Ascending aorta (tissue), 2 donors: ENCODE measurements around the gene TTLL3. TPM values are rescaled to one million over a fixed set of nuclear protein-coding genes. Genes with fewer than 3 reads are reported as not detected.
"Not testable (repeated sequence)": the region's sequence is repeated elsewhere in the genome, so short reads cannot be mapped to it uniquely, and the experiment has no call there.

Experiments used
- DNase-seq, 2 donors: peaks; one replicate each; pipeline ENCODE4 v3.0.0-alpha.2; 2019; ENCODE audit warnings: low spot score in 2 of 2
- H3K27ac ChIP-seq, 2 donors: fragments of 200-600 bp; sonication (generic); one replicate each; pipeline ENCODE4 v1.5.1; 2016 to 2017; ENCODE audit warnings: mild to moderate bottlenecking in 1 of 2
- H3K27me3 ChIP-seq: fragments of 200-600 bp; sonication (generic); one replicate; pipeline ENCODE4 v1.5.1; 2017
- H3K36me3 ChIP-seq, 2 donors: fragments of 200-600 bp; sonication (generic); one replicate each; pipeline ENCODE4 v1.5.1; 2016
- H3K4me1 ChIP-seq, 2 donors: fragments of 200-600 bp; sonication (generic); one replicate each; pipeline ENCODE4 v1.5.1; 2016 to 2017; ENCODE audit warnings: mild to moderate bottlenecking in 1 of 2
- H3K4me3 ChIP-seq, 2 donors: fragments of 200-600 bp; sonication (generic); one replicate each; pipeline ENCODE4 v1.5.1; 2016 to 2017; ENCODE audit warnings: mild to moderate bottlenecking in 1 of 2
- H3K9me3 ChIP-seq, 2 donors: fragments of 200-600 bp; sonication (generic); one replicate each; pipeline ENCODE4 v1.5.1; 2016
- intact Hi-C: fragments of 100-400 bp; cut with DNase I; formaldehyde crosslinking; loops from one replicate; pipeline ENCODE4 v1.15.1; 2023
- total RNA-seq: library from RNA; depleted of rRNA; stranded (reverse); fragments of >200 nt; gene quantifications from one replicate; pipeline ENCODE4 v1.1.0, GENCODE V29; 2016
- TF ChIP-seq, protein P1 (sequence below), 3 experiments: fragments of 200-600 bp in 2 of 3; fragments of 450-650 bp in 1 of 3; sonication (generic) in 2 of 3; IDR thresholded peaks; one replicate each; pipeline ENCODE4 v1.5.1; 2016 to 2019; ENCODE audit warnings: antibody characterized with exemption in 3 of 3, mild to moderate bottlenecking in 1 of 3, moderate library complexity in 1 of 3

The TTLL3 gene
- total RNA-seq, 1 donor from 2014 or later: 47.0 TPM

DNA sequence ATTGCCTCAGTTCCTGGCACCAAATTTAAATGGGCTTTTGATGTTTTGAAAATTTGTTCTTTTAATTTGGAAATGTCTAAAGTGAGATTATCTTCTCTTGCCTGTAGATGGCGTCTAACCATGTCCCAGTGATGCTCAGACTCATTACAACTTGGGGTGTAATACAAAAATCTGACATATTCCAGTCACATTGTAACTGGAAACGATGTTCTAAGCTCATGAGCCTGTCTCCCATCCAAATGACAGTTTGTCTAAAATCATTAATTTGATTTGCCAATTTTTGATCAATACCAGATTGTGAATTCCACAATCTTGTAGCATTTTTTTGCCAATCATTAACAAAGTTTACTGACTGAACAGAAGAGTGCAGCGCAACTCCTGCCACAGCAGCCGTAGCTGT is 38.8 kb downstream of the TTLL3 start:
- intact Hi-C loops: loop anchor here (10.0 kb wide), 2 partner anchors 166 to 376 kb away; no protein-coding TSS in a partner anchor
- not testable (repeated sequence) for H3K4me3 ChIP-seq, H3K36me3 ChIP-seq, H3K27me3 ChIP-seq, H3K27ac ChIP-seq, DNase-seq, H3K9me3 ChIP-seq, H3K4me1 ChIP-seq
- TF ChIP-seq, protein P1, sequence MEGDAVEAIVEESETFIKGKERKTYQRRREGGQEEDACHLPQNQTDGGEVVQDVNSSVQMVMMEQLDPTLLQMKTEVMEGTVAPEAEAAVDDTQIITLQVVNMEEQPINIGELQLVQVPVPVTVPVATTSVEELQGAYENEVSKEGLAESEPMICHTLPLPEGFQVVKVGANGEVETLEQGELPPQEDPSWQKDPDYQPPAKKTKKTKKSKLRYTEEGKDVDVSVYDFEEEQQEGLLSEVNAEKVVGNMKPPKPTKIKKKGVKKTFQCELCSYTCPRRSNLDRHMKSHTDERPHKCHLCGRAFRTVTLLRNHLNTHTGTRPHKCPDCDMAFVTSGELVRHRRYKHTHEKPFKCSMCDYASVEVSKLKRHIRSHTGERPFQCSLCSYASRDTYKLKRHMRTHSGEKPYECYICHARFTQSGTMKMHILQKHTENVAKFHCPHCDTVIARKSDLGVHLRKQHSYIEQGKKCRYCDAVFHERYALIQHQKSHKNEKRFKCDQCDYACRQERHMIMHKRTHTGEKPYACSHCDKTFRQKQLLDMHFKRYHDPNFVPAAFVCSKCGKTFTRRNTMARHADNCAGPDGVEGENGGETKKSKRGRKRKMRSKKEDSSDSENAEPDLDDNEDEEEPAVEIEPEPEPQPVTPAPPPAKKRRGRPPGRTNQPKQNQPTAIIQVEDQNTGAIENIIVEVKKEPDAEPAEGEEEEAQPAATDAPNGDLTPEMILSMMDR (IDR thresholded peaks at IDR 0.05): peak in 2 of 3 experiments; percentile 51 to 58

DNA sequence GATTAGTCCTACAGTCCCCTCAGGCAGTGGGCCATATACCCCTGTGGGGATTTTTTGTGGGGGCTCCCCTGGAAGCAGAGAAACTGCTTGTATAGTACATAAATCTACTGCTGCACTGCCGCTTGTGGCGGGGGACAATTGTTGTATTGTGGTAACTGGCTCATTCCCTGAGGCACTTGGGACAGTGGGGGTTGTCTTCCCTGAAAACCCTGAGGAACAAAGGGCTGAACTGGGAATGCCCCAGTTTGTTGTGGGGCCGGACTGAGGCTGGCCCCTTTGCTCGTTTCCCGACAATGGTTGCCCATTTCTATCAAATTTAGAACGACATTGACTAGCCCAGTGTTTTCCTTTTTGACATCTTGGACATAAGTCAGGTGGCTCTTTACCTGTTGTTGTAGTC is 41.3 kb downstream of the TTLL3 start:
- H3K27me3 ChIP-seq, H3K9me3 ChIP-seq, H3K27ac ChIP-seq, H3K36me3 ChIP-seq, intact Hi-C loops, H3K4me3 ChIP-seq, H3K4me1 ChIP-seq, DNase-seq: not testable (repeated sequence)

DNA sequence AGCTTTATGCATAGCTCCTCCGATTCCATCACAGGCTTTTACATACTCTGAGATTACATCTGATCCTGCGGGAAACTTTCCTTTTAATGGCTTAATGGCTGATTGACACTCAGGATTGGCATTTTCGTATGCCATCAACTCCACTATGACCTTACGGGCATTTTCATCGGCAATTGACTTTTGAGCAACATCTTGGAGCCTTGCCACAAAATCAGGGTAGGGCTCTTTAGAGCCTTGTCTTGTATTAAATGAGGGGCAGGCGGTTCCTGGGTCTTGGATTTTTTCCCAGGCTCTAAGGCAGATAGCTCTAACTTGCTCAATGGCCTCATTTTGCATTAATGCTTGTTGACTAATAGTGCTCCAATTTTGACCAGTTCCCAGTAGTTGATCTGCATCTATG is 41.9 kb downstream of the TTLL3 start:
- H3K9me3 ChIP-seq, H3K36me3 ChIP-seq, H3K27me3 ChIP-seq, H3K4me1 ChIP-seq, intact Hi-C loops, DNase-seq, H3K4me3 ChIP-seq, H3K27ac ChIP-seq: not testable (repeated sequence)

DNA sequence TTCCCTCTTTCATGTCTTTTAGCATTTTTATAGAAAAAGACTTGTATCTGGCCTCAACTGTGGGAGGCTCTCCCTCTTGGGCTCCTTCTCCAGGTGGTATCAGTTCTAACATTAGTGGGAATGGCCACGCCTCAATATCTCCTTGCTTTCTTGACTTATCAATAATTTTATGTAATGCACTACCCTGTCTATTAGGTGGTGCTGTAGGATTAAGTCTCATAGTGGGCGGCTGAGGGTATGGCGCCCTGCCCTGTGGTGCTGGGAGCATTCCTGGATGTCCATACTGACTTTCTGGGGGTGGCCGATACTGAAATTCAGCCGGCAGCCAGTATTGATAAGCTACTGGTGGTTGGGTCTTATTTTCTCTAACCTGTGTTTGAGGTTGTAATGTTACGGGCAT is 42.5 kb downstream of the TTLL3 start:
- Histone ChIP-seq H3K27me3 (no peaks in the 10 kb centered on the region), H3K27ac (no peak overlapping the region), H3K36me3 (no peaks in the 10 kb centered on the region), H3K4me1 (no peaks in the 10 kb centered on the region), H3K9me3 (no peaks in the 10 kb centered on the region), H3K4me3 (no peak overlapping the region)
- no peak for DNase-seq
- intact Hi-C loops: no loop called here
- TF ChIP-seq, protein P1 (IDR thresholded peaks at IDR 0.05): no peak

DNA sequence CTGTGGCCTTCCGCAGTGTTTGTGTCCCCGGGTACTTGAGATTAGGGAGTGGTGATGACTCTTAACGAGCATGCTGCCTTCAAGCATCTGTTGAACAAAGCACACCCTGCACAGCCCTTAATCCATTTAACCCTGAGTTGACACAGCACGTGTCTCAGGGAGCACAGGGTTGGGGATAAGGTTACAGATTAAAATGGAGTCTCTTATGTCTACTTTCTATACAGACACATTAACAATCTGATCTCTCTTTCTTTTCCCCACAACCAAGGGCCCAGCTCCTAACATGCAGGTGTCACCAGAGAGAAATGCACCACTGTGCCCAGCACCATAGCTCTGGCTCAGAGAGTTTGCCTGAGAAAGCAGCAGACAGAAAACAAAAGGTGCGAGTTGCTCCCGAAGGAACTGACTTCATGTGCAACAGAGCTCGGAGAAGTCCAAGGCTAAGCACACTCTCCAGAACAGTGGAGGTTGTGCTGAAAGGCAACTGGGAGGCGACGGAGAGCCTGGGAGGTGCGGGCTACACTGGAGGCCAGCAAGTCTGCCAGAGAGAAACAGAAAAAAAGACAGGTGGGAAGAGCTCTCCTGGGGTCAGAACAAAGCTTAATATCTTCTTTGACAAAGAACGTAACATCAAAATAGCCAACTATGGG is 44.4 kb downstream of the TTLL3 start:
- H3K4me1 ChIP-seq, intact Hi-C loops, H3K9me3 ChIP-seq, DNase-seq, H3K36me3 ChIP-seq, H3K27me3 ChIP-seq, H3K4me3 ChIP-seq, H3K27ac ChIP-seq: not testable (repeated sequence)

DNA sequence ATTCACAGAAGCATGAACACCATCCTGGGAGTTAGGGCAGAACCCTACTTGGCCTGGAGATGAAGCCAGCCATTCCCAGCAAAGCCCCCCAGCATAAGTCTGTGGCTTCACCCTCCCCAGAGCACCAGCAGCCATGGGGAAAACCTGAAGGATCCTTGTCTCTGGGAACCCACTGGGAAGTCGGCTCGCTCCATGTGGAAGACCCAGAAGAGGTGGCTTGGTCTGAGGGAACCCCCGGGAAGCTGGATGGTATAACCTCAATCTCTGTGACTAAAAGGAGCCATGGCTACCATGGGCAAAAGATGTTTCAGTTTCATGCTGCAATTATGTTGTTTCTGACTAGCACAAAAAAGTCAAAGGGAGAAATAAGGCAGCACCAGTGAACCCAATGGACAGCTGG is 45.5 kb downstream of the TTLL3 start:
- no peaks in the 10 kb centered on the region for H3K4me1 ChIP-seq
- DNase-seq: no peak
- no peaks in the 10 kb centered on the region for H3K36me3 ChIP-seq
- no peaks in the 10 kb centered on the region for H3K27me3 ChIP-seq
- intact Hi-C loops: no loop called here
- TF ChIP-seq, protein P1 (IDR thresholded peaks at IDR 0.05): no peak
- no peak overlapping the region for H3K27ac ChIP-seq
- no peak overlapping the region for H3K4me3 ChIP-seq
- no peaks in the 10 kb centered on the region for H3K9me3 ChIP-seq

DNA sequence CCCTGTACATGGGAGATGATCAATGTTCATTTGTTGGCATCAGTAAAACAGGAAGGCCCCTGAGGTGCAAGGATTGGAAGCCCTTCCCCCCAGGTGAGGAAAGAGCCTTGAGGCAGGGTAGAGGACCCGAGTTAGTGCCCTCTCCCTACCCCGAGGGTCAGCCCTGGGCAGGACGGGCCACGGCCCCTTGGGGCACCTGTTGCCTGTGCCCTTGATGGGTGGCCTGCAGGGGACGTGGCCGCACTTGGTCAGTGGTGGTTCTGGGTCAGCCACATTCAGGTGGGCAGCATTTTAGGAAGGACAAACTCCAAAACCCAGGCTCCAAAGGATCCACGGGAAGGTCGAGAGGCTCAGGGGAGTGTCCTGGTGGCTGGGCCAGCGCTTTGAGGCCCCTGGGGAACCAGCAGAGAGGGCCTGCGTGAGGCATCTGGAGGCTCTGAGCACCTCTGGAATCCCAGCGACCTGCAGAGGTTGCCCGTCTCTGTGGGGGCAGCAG is 49.5 kb downstream of the TTLL3 start:
- H3K9me3 ChIP-seq: no peaks in the 10 kb centered on the region
- no peaks in the 10 kb centered on the region for H3K27me3 ChIP-seq
- TF ChIP-seq, protein P1 (IDR thresholded peaks at IDR 0.05): no peak
- intact Hi-C loops: no loop called here
- H3K4me3 ChIP-seq: no peak overlapping the region
- no peak overlapping the region for H3K27ac ChIP-seq
- H3K36me3 ChIP-seq: no peaks in the 10 kb centered on the region
- peaks cover 0 to 7% of the 10 kb centered on the region in 2 donors for H3K4me1 ChIP-seq
- no peak for DNase-seq
